Liver (tissue), 9 donors: ENCODE measurements around the gene FBXL22. TPM values are rescaled to one million over a fixed set of nuclear protein-coding genes. Genes with fewer than 3 reads are reported as not detected.

Experiments used
- DNase-seq: peaks from one replicate; pipeline ENCODE4 v3.0.0-alpha.2; 2017; ENCODE audit warnings: low spot score
- H3K27ac ChIP-seq, 2 donors: one replicate each; pipeline ENCODE4 v1.7.0; 2013; ENCODE audit warnings: inconsistent platforms in 2 of 2, low read length in 2 of 2, control low read depth in 1 of 2, low read depth in 1 of 2, mild to moderate bottlenecking in 1 of 2
- H3K27me3 ChIP-seq, 4 donors: one replicate each; pipeline versions ENCODE4 v1.6.1 to v1.7.0; 2013; ENCODE audit warnings: low read length in 3 of 4, inconsistent platforms in 1 of 4, mild to moderate bottlenecking in 1 of 4, moderate library complexity in 1 of 4; ENCODE audit not compliant: control insufficient read depth in 4 of 4, insufficient read depth in 4 of 4
- H3K36me3 ChIP-seq, 4 donors: one replicate each; pipeline versions ENCODE4 v1.6.1 to v1.7.0; 2013; ENCODE audit warnings: low read length in 3 of 4, mild to moderate bottlenecking in 3 of 4, low read depth in 1 of 4, moderate library complexity in 1 of 4; ENCODE audit not compliant: control insufficient read depth in 4 of 4, insufficient read depth in 3 of 4
- H3K4me1 ChIP-seq, 4 donors: one replicate each; pipeline versions ENCODE4 v1.6.1 to v1.7.0; 2013; ENCODE audit warnings: low read length in 3 of 4, mild to moderate bottlenecking in 3 of 4, moderate library complexity in 1 of 4; ENCODE audit not compliant: control insufficient read depth in 4 of 4, insufficient read depth in 4 of 4
- H3K4me3 ChIP-seq, 3 donors: one replicate each; pipeline versions ENCODE4 v1.6.1 to v1.7.0; 2013; ENCODE audit warnings: low read length in 3 of 3, control low read depth in 1 of 3, low read depth in 1 of 3, mild to moderate bottlenecking in 1 of 3
- H3K9ac ChIP-seq, 2 donors: one replicate each; pipeline ENCODE4 v1.7.0; 2013; ENCODE audit warnings: low read length in 2 of 2, mild to moderate bottlenecking in 2 of 2, moderate library complexity in 2 of 2, control low read depth in 1 of 2, low read depth in 1 of 2
- H3K9me3 ChIP-seq, 4 donors: one replicate each; pipeline versions ENCODE4 v1.6.1 to v1.7.0; 2013; ENCODE audit warnings: low read length in 3 of 4; ENCODE audit not compliant: control insufficient read depth in 4 of 4
- ATF3 ChIP-seq: IDR thresholded peaks from 2 replicates; pipeline ENCODE4 v1.6.1; 2016; ENCODE audit warnings: antibody characterized with exemption
- CTCF ChIP-seq: fragments of 150-350 bp; IDR thresholded peaks from 2 replicates; pipeline ENCODE4 v1.5.1; 2017; ENCODE audit warnings: improper control_type of control experiment, low read depth, low read length; ENCODE audit not compliant: missing input control
- EGR1 ChIP-seq, 2 donors: IDR thresholded peaks; 2 replicates each; pipeline ENCODE4 v1.6.1; 2016 to 2018; ENCODE audit warnings: antibody characterized with exemption in 2 of 2, low read depth in 2 of 2
- FOXA1 ChIP-seq: IDR thresholded peaks from 2 replicates; pipeline ENCODE4 v1.6.1; 2016; ENCODE audit warnings: antibody characterized with exemption
- GABPA ChIP-seq, 2 donors: IDR thresholded peaks in 1 of 2; conservative IDR thresholded peaks in 1 of 2; 2 replicates each; pipeline ENCODE4 v1.6.1; 2016; ENCODE audit warnings: antibody characterized with exemption in 2 of 2, mild to moderate bottlenecking in 1 of 2, moderate library complexity in 1 of 2
- HNF4A ChIP-seq, 2 donors: conservative IDR thresholded peaks; 2 replicates each; pipeline ENCODE4 v1.6.1; 2016; ENCODE audit warnings: antibody characterized with exemption in 2 of 2, mild to moderate bottlenecking in 2 of 2
- HNF4G ChIP-seq: IDR thresholded peaks from 2 replicates; pipeline ENCODE4 v1.6.1; 2016; ENCODE audit warnings: antibody characterized with exemption
- JUND ChIP-seq, 2 donors: IDR thresholded peaks; 2 replicates each; pipeline ENCODE4 v1.6.1; 2016; ENCODE audit warnings: antibody characterized with exemption in 2 of 2
- NR2F2 ChIP-seq: IDR thresholded peaks from 2 replicates; pipeline ENCODE4 v1.6.1; 2016; ENCODE audit warnings: antibody characterized with exemption
- SP1 ChIP-seq: IDR thresholded peaks from 2 replicates; pipeline ENCODE4 v1.6.1; 2018; ENCODE audit warnings: antibody characterized with exemption, mild to moderate bottlenecking
- TAF1 ChIP-seq: conservative IDR thresholded peaks from 2 replicates; pipeline ENCODE4 v1.6.1; 2016; ENCODE audit warnings: antibody characterized with exemption, mild to moderate bottlenecking
- WGBS: extraction: QIAGEN DNeasy Blood & Tissue Kit; methylation state at CpG from one replicate; pipeline ENCODE4 v1.1.7; 2013; 5-methylcytosine and 5-hydroxymethylcytosine counted together
- polyA plus RNA-seq, 2 donors: library from polyadenylated mRNA; stranded (reverse) in 1 of 2; unstranded in 1 of 2; fragments of 200-250 nt in 1 of 2; fragments of >200 nt in 1 of 2; fragmentation: Nextera tagmentation in 1 of 2; extraction: Ambion mirVana in 1 of 2; gene quantifications; one replicate each; pipeline versions ENCODE4 v1.2.1 to v1.2.3, GENCODE V29; 2013 to 2015
- total RNA-seq, 2 donors: library from RNA; depleted of rRNA; stranded (reverse); fragments of >200 nt; gene quantifications; one replicate each; pipeline ENCODE4 v1.2.3, GENCODE V29; 2014
- TF ChIP-seq, protein P1 (sequence below): IDR thresholded peaks from 2 replicates; pipeline ENCODE4 v1.6.1; 2016; ENCODE audit warnings: antibody characterized with exemption
- TF ChIP-seq, protein P2 (sequence below): IDR thresholded peaks from 2 replicates; pipeline ENCODE4 v1.6.1; 2016; ENCODE audit warnings: antibody characterized with exemption
- TF ChIP-seq, protein P3 (sequence below): IDR thresholded peaks from 2 replicates; pipeline ENCODE4 v1.6.1; 2016; ENCODE audit warnings: antibody characterized with exemption, mild to moderate bottlenecking
- donor health status: healthy.
- donor health status: healthy.
- donor health status: healthy.
- donor health status: healthy.
- donor health status: healthy.

Gene FBXL22
- total and polyA plus RNA-seq, 4 donors = 0.18 to 0.29 (median 0.22) TPM

GRCh38 chr15:63559753-63560152, 37.4 kb upstream of the FBXL22 start:
- Histone ChIP-seq H3K9ac (no peak overlapping the region), H3K9me3 (no peaks in the 10 kb centered on the region), H3K4me3 (no peak overlapping the region), H3K4me1 (no peaks in the 10 kb centered on the region), H3K27ac (no peak overlapping the region), H3K27me3 (no peaks in the 10 kb centered on the region), H3K36me3 (peaks cover 6 to 36% (median 30%) of the 10 kb centered on the region in 4 donors)
- DNase-seq = no peak
- WGBS = 99% methylated on average over 5 of the region's 5 CpGs
- TF ChIP-seq, protein P1, sequence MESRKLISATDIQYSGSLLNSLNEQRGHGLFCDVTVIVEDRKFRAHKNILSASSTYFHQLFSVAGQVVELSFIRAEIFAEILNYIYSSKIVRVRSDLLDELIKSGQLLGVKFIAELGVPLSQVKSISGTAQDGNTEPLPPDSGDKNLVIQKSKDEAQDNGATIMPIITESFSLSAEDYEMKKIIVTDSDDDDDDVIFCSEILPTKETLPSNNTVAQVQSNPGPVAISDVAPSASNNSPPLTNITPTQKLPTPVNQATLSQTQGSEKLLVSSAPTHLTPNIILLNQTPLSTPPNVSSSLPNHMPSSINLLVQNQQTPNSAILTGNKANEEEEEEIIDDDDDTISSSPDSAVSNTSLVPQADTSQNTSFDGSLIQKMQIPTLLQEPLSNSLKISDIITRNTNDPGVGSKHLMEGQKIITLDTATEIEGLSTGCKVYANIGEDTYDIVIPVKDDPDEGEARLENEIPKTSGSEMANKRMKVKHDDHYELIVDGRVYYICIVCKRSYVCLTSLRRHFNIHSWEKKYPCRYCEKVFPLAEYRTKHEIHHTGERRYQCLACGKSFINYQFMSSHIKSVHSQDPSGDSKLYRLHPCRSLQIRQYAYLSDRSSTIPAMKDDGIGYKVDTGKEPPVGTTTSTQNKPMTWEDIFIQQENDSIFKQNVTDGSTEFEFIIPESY = no peak
- TF ChIP-seq JUND (IDR thresholded peaks at IDR 0.05) (no peak), CTCF (no peak), SP1 (no peak), NR2F2 (no peak), HNF4A (conservative IDR thresholded peaks at IDR 0.05) (no peak), EGR1 (IDR thresholded peaks at IDR 0.05; ENCODE audit: low read depth in 2 of 2) (no peak), GABPA (IDR thresholded peaks at IDR 0.05 in 1 of 2, conservative IDR thresholded peaks at IDR 0.05 in 1 of 2) (no peak)
- TF ChIP-seq, protein P2, sequence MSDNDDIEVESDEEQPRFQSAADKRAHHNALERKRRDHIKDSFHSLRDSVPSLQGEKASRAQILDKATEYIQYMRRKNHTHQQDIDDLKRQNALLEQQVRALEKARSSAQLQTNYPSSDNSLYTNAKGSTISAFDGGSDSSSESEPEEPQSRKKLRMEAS = no peak

- Histone ChIP-seq H3K27me3 (no peaks in the 10 kb centered on the region), H3K4me3 (no peak overlapping the region), H3K9ac (no peak overlapping the region), H3K9me3 (no peaks in the 10 kb centered on the region), H3K4me1 (no peaks in the 10 kb centered on the region), H3K27ac (no peak overlapping the region), H3K36me3 (peaks cover 6 to 38% (median 32%) of the 10 kb centered on the region in 4 donors)
- WGBS = 85% methylated on average over 6 of the region's 6 CpGs
- no peak for TF ChIP-seq CTCF
- TF ChIP-seq HNF4G = no peak
- no peak for TF ChIP-seq GABPA (IDR thresholded peaks at IDR 0.05 in 1 of 2, conservative IDR thresholded peaks at IDR 0.05 in 1 of 2)
- TF ChIP-seq TAF1 = no peak
- no peak for TF ChIP-seq JUND (IDR thresholded peaks at IDR 0.05)
- TF ChIP-seq, protein P1 = no peak
- no peak for TF ChIP-seq ATF3
- TF ChIP-seq FOXA1 = no peak
- TF ChIP-seq, protein P3, sequence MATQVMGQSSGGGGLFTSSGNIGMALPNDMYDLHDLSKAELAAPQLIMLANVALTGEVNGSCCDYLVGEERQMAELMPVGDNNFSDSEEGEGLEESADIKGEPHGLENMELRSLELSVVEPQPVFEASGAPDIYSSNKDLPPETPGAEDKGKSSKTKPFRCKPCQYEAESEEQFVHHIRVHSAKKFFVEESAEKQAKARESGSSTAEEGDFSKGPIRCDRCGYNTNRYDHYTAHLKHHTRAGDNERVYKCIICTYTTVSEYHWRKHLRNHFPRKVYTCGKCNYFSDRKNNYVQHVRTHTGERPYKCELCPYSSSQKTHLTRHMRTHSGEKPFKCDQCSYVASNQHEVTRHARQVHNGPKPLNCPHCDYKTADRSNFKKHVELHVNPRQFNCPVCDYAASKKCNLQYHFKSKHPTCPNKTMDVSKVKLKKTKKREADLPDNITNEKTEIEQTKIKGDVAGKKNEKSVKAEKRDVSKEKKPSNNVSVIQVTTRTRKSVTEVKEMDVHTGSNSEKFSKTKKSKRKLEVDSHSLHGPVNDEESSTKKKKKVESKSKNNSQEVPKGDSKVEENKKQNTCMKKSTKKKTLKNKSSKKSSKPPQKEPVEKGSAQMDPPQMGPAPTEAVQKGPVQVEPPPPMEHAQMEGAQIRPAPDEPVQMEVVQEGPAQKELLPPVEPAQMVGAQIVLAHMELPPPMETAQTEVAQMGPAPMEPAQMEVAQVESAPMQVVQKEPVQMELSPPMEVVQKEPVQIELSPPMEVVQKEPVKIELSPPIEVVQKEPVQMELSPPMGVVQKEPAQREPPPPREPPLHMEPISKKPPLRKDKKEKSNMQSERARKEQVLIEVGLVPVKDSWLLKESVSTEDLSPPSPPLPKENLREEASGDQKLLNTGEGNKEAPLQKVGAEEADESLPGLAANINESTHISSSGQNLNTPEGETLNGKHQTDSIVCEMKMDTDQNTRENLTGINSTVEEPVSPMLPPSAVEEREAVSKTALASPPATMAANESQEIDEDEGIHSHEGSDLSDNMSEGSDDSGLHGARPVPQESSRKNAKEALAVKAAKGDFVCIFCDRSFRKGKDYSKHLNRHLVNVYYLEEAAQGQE = no peak
- TF ChIP-seq SP1 = no peak
- TF ChIP-seq, protein P2 = no peak
- no peak for TF ChIP-seq NR2F2
- no peak for TF ChIP-seq EGR1 (IDR thresholded peaks at IDR 0.05; ENCODE audit: low read depth in 2 of 2)
- no peak for TF ChIP-seq HNF4A (conservative IDR thresholded peaks at IDR 0.05)
- DNase-seq = no peak
These were observed 36.3 kb upstream of the FBXL22 start for GRCh38 chr15:63560741-63561448.
